Epithelial cell of umbilical artery (primary cell): ENCODE results near the gene SMIM12. TPM values are rescaled to one million over a fixed set of nuclear protein-coding genes. Genes with fewer than 3 reads are reported as not detected.

ENCODE experiments used
- total RNA-seq: library from RNA; depleted of rRNA; stranded (reverse); fragments of >200 nt; gene quantifications from 2 replicates; pipeline ENCODE4 v1.2.3, GENCODE V29; 2014

SMIM12 gene
- total RNA-seq: 39.7 and 41.9 TPM in 2 replicates

GRCh38 chr1:34859446-34860200 lies at the start of gene SMIM12:
TSS of gene SMIM12 (minus strand) at chr1:34859749. CDS start at chr1:34855977, 3,772 bp downstream.

Other genes starting within 250 kb of the SMIM12 start
- not detected in 2 replicates for gene GJB5, start 104.7 kb downstream of the SMIM12 start, total RNA-seq
- gene GJB4, start 100.0 kb downstream of the SMIM12 start, total RNA-seq: not detected in 2 replicates
- not detected in 2 replicates for gene GJB3, start 78.5 kb downstream of the SMIM12 start, total RNA-seq
- 31.5 and 45.5 TPM in 2 replicates for gene GJA4, start 66.8 kb downstream of the SMIM12 start, total RNA-seq
- under 0.01 TPM in 1 of 2 replicates, not detected in the other for gene DLGAP3, start 69.9 kb upstream of the SMIM12 start, total RNA-seq
- 28.6 and 32.8 TPM in 2 replicates for gene TMEM35B, start 125.6 kb upstream of the SMIM12 start, total RNA-seq
- gene ZMYM6, start 172.2 kb upstream of the SMIM12 start, total RNA-seq: 10.9 and 11.4 TPM in 2 replicates
- 27.3 and 32.4 TPM in 2 replicates for gene ZMYM1, start 219.6 kb upstream of the SMIM12 start, total RNA-seq